HepG2 (cell line): ENCODE results near the gene STARD13. TPM values are rescaled to one million over a fixed set of nuclear protein-coding genes. Genes with fewer than 3 reads are reported as not detected.

Source experiments
- ATF4 ChIP-seq, 2 experiments: fragments of 450-650 bp in 1 of 2; sonication (generic) in 1 of 2; formaldehyde crosslinking; IDR thresholded peaks; 2 replicates each; pipeline versions ENCODE4 v1.5.0 to v1.8.0; 2020 to 2022; ENCODE audit warnings: mild to moderate bottlenecking in 1 of 2, missing genetic modification reagents in 1 of 2
- CREB3 ChIP-seq: sonication (generic); formaldehyde crosslinking; IDR thresholded peaks from 2 replicates; pipeline ENCODE4 v1.5.0; 2020; ENCODE audit warnings: missing genetic modification reagents
- TP53 ChIP-seq: sonication (generic); formaldehyde crosslinking; conservative IDR thresholded peaks from 2 replicates; pipeline ENCODE4 v1.4.0; 2020; ENCODE audit warnings: missing genetic modification reagents
- ZNF639 ChIP-seq: conservative IDR thresholded peaks from 2 replicates; pipeline ENCODE4 v1.6.1; 2018; ENCODE audit warnings: missing genetic modification reagents
- ZNF646 ChIP-seq: sonication (generic); formaldehyde crosslinking; IDR thresholded peaks from 2 replicates; pipeline ENCODE4 v1.9.0; 2021; ENCODE audit warnings: mild to moderate bottlenecking, missing genetic modification reagents
- ZNF687 ChIP-seq: sonication (generic); formaldehyde crosslinking; IDR thresholded peaks from 2 replicates; pipeline ENCODE4 v1.5.1; 2020; ENCODE audit warnings: mild to moderate bottlenecking, missing genetic modification reagents, moderate library complexity
- polyA plus RNA-seq, 8 experiments: library from polyadenylated mRNA; depleted of rRNA in 3 of 8; stranded (reverse) in 7 of 8; unstranded in 1 of 8; fragments of >200 nt; fragmentation: Illumina TruSeq in 4 of 8; extraction: Trizol in 4 of 8; gene quantifications; 2 replicates each; pipeline versions ENCODE4 v1.2.1 to v1.2.3, GENCODE V29; 2011 to 2016; ENCODE audit warnings: low read depth in 4 of 8, missing spikeins in 1 of 8, mixed read lengths in 1 of 8; ENCODE audit not compliant: insufficient read depth in 1 of 8
- total RNA-seq, 5 experiments: library from RNA; depleted of rRNA; stranded (reverse); fragments of >200 nt; fragmentation: Illumina TruSeq; extraction: Trizol; gene quantifications; 2 replicates each; pipeline ENCODE4 v1.2.3, GENCODE V29; 2016; ENCODE audit warnings: low read depth in 1 of 5

STARD13 gene
- total and polyA plus RNA-seq, 2 of the 13 experiments (the other 11 are each of a cell fraction or from before 2014, with no cell fraction given): 12.8 to 14.3 TPM

GRCh38 chr13:33123066-33123859 lies 162.3 kb downstream of the STARD13 start (continued):
- no peak for TF ChIP-seq CREB3
- TF ChIP-seq ATF4 (CRISPR knock-in tag; IDR thresholded peaks at IDR 0.05): peak in 1 of 2 experiments; percentile 43; a peak in 1 of 4 replicates
- TF ChIP-seq ZNF639 (CRISPR knock-in tag): no peak
- TF ChIP-seq ZNF646 (CRISPR knock-in tag): no peak
- TF ChIP-seq TP53 (CRISPR knock-in tag): no peak
- 0 out of 2 replicates have a peak, but pooled peaks have one; percentile 11 for TF ChIP-seq ZNF687 (CRISPR knock-in tag)
